Cardiac fibroblast (primary cell): ENCODE measurements around the gene OXCT1.

Experiments used
- DNase-seq, 2 donors: peaks; one replicate each; pipeline versions ENCODE4 v3.0.0 to v3.0.0-alpha.2; 2010; ENCODE audit warnings: low read depth in 2 of 2
- H3K4me3 ChIP-seq, 2 donors: replicated peaks in 1 of 2; 1 replicate in 1 of 2; 2 replicates in 1 of 2; pipeline ENCODE4 v1.5.1; 2011; ENCODE audit warnings: low read depth in 2 of 2, low read length in 2 of 2, mild to moderate bottlenecking in 2 of 2, moderate library complexity in 1 of 2
- TF ChIP-seq, protein P1 (sequence below): IDR thresholded peaks from one replicate; pipeline ENCODE4 v1.5.1; 2011; ENCODE audit warnings: low read depth, mild to moderate bottlenecking, low read length, inconsistent platforms

OXCT1 gene

DNA sequence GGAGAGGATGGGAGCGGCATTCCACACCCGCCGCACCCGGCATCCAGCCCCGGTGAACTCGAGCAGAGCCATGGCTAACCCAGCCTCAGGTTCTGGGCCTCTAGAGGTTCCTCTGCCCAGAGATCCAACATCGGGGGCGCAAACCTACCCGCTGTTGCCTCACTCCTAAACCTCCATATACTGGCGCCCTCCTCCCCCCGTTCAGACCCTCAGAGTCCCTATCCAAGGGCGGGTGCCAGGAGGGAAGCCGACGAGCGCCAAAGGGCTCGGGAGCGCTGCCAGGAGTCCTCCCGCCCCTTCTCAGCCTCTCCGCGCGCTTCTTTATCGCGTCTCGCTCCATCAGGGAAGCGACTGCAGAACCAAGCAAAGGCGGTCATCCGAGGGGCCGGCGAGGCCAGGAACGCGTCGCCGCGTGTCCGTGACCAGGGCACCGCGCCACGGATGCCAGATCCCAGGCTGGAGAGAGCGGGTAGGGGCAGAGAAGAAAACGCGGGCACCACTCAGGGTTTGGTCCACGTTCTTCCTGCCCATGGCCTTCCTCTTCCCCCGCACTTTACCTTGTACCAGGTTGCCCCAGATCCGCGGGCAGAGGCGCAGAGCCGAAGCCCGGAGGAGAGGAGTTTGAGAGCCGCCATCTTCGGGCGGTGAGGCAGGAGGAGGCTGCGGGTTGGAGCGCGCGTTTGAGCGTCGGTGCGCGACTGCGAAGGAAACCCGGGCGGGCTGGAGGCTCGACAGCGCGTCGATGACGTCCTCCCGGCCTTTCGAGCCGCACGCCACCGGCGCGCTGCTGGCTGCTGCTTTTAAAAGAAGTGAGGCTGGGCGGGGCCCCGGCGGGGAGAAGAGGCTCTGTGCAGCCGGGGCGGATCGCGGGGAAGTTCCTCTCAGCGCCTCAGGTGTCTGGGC, at the start of gene OXCT1:
TSS of gene OXCT1 (minus strand) at position 702 of the 903 bp plus-strand sequence. CDS start at position 635, 67 bp downstream.
- TF ChIP-seq, protein P1, sequence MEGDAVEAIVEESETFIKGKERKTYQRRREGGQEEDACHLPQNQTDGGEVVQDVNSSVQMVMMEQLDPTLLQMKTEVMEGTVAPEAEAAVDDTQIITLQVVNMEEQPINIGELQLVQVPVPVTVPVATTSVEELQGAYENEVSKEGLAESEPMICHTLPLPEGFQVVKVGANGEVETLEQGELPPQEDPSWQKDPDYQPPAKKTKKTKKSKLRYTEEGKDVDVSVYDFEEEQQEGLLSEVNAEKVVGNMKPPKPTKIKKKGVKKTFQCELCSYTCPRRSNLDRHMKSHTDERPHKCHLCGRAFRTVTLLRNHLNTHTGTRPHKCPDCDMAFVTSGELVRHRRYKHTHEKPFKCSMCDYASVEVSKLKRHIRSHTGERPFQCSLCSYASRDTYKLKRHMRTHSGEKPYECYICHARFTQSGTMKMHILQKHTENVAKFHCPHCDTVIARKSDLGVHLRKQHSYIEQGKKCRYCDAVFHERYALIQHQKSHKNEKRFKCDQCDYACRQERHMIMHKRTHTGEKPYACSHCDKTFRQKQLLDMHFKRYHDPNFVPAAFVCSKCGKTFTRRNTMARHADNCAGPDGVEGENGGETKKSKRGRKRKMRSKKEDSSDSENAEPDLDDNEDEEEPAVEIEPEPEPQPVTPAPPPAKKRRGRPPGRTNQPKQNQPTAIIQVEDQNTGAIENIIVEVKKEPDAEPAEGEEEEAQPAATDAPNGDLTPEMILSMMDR, result no peak
- peak within 1 kb of the TSS; percentile 81 to 92 for H3K4me3 ChIP-seq
- peak; percentile 81 to 83 for DNase-seq

DNA sequence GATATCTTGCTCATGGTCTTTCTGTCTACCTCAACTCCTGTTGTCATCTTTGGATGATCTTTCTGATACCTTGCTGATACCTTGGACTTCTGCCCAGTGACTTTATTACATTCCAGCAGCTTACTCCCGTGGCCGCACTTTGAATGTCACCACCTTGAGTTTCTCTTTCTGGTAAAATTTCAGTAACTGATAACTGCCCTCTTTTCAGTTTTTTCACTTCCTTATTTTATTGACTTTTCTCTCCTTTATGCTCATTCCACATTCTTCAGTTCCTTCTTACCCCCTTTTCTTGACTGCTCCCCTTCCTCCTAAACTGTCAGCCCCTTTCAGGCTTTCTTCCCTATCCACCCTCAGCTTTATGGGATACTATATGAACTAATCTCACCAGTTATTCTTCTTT, 47.9 kb upstream of the OXCT1 start:
- no peak overlapping the region for H3K4me3 ChIP-seq
- TF ChIP-seq, protein P1, result no peak
- no peak for DNase-seq

DNA sequence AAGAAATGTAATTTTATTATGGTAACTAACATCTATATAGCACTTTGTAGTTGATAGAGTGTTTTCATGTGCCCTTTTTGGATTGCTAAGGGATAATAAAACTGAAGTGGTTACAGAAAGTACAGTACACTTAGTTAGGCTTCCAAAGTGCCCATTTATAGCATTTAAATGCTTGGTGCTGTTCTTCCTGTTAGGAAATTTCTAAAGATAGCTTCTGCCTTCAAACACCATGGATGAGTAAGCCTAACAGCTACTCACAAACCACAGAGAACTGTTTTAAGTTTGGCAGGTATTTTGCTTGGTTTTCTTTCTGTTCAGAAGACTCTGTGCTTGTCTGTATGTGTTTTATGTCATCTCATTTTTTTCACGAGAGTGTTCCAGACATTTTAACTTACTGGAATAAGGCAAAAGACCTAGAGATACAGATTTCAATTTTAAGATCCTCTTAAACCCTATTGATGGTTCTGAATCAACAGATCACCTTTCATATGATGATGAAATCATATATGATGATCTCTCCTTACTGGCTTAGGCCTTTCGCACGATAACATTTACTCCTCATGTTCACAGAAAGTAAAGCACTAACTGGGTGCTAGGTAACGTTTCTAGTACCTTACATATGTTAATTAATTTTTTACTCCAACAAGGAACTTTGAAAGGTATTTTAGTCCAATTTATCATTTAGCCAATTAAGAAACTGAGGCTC, 38.3 kb upstream of the OXCT1 start:
- H3K4me3 ChIP-seq, result no peak overlapping the region
- peak; percentile 31 to 77 for DNase-seq
- TF ChIP-seq, protein P1, result no peak

DNA sequence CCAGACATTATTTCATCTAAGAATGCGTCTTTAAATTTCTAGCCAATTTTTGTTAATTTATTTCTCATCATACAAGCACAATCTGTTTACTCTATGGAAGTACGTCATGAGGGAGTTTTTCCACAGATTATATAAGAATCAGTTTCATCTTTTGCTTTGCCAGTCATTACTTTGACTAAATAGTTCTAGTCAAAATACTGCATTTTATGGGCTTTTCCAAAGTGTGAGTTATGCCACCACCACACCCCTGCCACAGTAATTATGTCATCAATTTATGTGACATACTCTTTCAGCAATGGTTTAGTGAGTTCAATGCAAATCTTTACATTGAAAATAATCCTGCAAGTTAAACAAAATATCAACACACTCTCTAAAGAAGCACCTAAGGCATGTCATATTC, 35.9 kb upstream of the OXCT1 start:
- DNase-seq, result no peak
- H3K4me3 ChIP-seq, result no peak overlapping the region
- TF ChIP-seq, protein P1, result no peak

DNA sequence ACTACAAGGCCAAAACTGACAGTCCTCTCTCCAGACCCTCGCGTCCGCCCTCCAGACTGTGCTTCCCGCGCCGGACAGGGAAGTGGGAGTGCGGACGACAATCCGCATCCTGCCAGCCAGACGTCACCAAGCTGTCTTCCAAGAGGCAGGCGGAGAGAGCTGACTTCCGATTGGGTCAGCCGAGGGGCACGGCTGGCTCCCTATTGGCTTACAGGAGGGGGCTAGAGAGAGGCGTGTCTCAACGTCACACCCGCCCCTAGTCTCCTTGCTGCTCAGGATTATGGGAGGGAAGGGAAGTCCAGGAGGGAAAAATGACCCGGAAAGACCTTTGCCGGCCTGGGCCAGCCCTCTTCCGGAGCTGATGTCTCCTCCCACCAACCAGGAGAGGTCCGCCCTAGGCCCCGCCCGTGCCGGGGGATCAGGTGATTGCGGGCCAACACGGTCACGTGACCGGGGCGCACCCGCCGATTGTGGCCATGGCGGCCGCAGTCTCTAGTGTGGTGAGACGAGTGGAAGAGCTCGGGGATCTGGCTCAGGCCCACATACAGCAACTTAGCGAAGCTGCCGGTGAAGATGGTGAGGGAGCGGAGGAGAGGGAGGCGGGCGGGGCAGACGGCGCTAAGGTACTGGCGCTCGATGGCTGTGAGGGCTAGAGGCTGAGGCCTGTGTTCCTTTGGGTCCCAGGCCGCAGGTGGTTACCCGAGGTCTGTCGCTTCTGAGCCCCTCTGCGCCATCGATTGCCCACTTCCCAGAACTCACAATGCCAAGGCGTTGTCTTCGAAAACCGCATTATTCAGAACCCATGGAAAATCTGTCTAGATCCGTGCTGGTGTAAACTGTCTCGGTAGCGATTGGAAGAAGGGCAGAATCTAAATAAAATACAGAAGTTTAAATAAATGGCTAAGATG, 33.9 kb upstream of the OXCT1 start, which contains the start of gene RIMOC1:
TSS of gene RIMOC1 (plus strand) at position 453 of the 908 bp plus-strand sequence. CDS start at position 477, 24 bp downstream.
- DNase-seq, result peak; percentile 100
- H3K4me3 ChIP-seq, result peak within 1 kb of the TSS; percentile 83 to 92
- TF ChIP-seq, protein P1, result no peak

DNA sequence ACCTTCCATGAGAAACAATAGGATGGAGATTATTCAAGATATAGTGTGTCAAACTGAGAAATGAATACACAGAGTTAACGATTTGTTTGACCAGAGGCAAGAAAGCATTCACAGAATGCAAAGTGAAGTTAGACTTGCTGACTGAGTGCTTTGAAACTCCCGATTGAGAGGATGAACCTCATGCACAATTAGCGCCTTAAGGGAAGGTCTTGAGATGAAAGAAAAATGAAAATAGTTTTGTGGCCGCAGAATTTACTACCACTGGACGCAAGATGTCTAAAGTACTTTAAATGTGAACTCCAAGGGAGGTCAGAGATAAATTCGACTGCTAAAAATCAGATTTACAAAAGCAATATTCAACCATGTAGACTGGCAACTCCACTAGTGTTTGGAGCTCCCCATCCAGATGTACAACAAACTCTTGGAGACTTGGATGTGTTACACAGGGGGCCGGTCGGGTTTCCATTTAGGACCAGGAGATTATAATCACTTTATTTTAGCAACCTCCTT, 33.2 kb upstream of the OXCT1 start:
- H3K4me3 ChIP-seq, result peak overlapping the region; percentile 52 to 92
- DNase-seq, result no peak
- TF ChIP-seq, protein P1, result no peak
